Endothelial cell of umbilical vein (primary cell): ENCODE data around the gene TBX1. TPM values are rescaled to one million over a fixed set of nuclear protein-coding genes. Genes with fewer than 3 reads are reported as not detected.

Experiments used
- BruUV-seq: library from RNA; stranded (reverse); fragments of 400-500 nt; replicated peaks from 2 replicates; lab custom pipeline; 2021; lab: Mats Ljungman, UMichigan
- CTCF ChIA-PET: fragments of 300-600, 350-600 bp; sonication (Branson Sonifier 250); formaldehyde crosslinking; loops from one replicate; lab custom pipeline; 2021; ENCODE audit warnings: antibody characterized with exemption, inconsistent platforms; lab: Charles Lee
- POLR2A ChIA-PET: fragments of 300-600, 350-600 bp; sonication (Branson Sonifier 250); formaldehyde crosslinking; loops from one replicate; lab custom pipeline; 2021; ENCODE audit warnings: antibody characterized with exemption, inconsistent platforms; lab: Charles Lee
- DNase-seq: peaks from one replicate; pipeline ENCODE4 v3.0.0-alpha.2; 2011; ENCODE audit warnings: low read depth, low spot score
- FAIRE-seq: peaks from 2 replicates; lab custom pipeline; 2011; peaks lifted over from hg19 to GRCh38; lab: Jason Lieb, UNC
- H2AFZ ChIP-seq: 2 replicates; pipeline ENCODE4 v1.6.0; 2012; ENCODE audit warnings: low read depth, low read length, control low read depth, inconsistent platforms
- H3K27ac ChIP-seq: 2 replicates; pipeline ENCODE4 v1.5.1; 2011; ENCODE audit warnings: low read depth, mild to moderate bottlenecking, control low read depth, low read length, moderate library complexity; ENCODE audit not compliant: insufficient read depth
- H3K27me3 ChIP-seq, 2 experiments: 2 replicates each; pipeline versions ENCODE4 v1.6.0 to v1.6.1; 2011; ENCODE audit warnings: low read length in 2 of 2, mixed read lengths in 1 of 2; ENCODE audit not compliant: control insufficient read depth in 2 of 2, insufficient read depth in 2 of 2
- H3K36me3 ChIP-seq, 2 experiments: 2 replicates in 1 of 2; 3 replicates in 1 of 2; pipeline ENCODE4 v1.5.1; 2011; ENCODE audit warnings: low read length in 2 of 2, mild to moderate bottlenecking in 1 of 2, moderate library complexity in 1 of 2; ENCODE audit not compliant: control insufficient read depth in 2 of 2, insufficient read depth in 2 of 2; ENCODE audit errors: extremely low read depth in 1 of 2
- H3K4me1 ChIP-seq: 3 replicates; pipeline ENCODE4 v1.5.1; 2011; ENCODE audit warnings: mild to moderate bottlenecking, low read length; ENCODE audit not compliant: control insufficient read depth, insufficient read depth; ENCODE audit errors: extremely low read depth
- H3K4me2 ChIP-seq: 2 replicates; pipeline ENCODE4 v1.6.1; 2011; ENCODE audit warnings: low read length, control low read depth, mixed read lengths; ENCODE audit not compliant: insufficient read depth
- H3K4me3 ChIP-seq, 3 experiments: fragments of 200-600 bp in 1 of 3; sonication (generic), shearing (Covaris generic) in 1 of 3; replicated peaks in 1 of 3; 2 replicates each; pipeline ENCODE4 v1.5.1; 2011 to 2016; ENCODE audit warnings: control low read depth in 3 of 3, low read length in 3 of 3, mild to moderate bottlenecking in 2 of 3, inconsistent platforms in 1 of 3, low read depth in 1 of 3, moderate library complexity in 1 of 3; ENCODE audit not compliant: insufficient read depth in 1 of 3
- H3K79me2 ChIP-seq: 2 replicates; pipeline ENCODE4 v1.6.0; 2012; ENCODE audit warnings: low read length, inconsistent platforms; ENCODE audit not compliant: control insufficient read depth, insufficient read depth
- H3K9ac ChIP-seq: replicated peaks from 2 replicates; pipeline ENCODE3; 2011; ENCODE audit warnings: low read length, control low read depth; ENCODE audit not compliant: insufficient read depth; ENCODE audit errors: extremely low read depth
- H3K9me1 ChIP-seq: replicated peaks from 3 replicates; pipeline ENCODE4 v1.6.0; 2011; ENCODE audit warnings: mild to moderate bottlenecking, low read length; ENCODE audit not compliant: control insufficient read depth, insufficient read depth; ENCODE audit errors: extremely low read depth
- H3K9me3 ChIP-seq: replicated peaks from 2 replicates; pipeline ENCODE4 v1.5.1; 2012; ENCODE audit warnings: low read length, inconsistent platforms; ENCODE audit not compliant: control insufficient read depth, insufficient read depth
- H4K20me1 ChIP-seq: replicated peaks from 2 replicates; pipeline ENCODE3; 2011; ENCODE audit warnings: mild to moderate bottlenecking, low read length; ENCODE audit not compliant: control insufficient read depth, insufficient read depth; ENCODE audit errors: extremely low read depth
- CTCF ChIP-seq, 2 donors: IDR thresholded peaks; 1 replicate in 1 of 2; 2 replicates in 1 of 2; pipeline ENCODE4 v1.5.1; 2011; ENCODE audit warnings: low read length in 2 of 2, mild to moderate bottlenecking in 2 of 2, moderate library complexity in 2 of 2, control low read depth in 1 of 2, inconsistent platforms in 1 of 2, low read depth in 1 of 2; ENCODE audit not compliant: insufficient read depth in 1 of 2; ENCODE audit errors: extremely low read depth in 1 of 2
- EZH2 ChIP-seq: IDR thresholded peaks from 2 replicates; pipeline ENCODE4 v1.6.1; 2012; ENCODE audit warnings: borderline replicate concordance, low read depth, mild to moderate bottlenecking, moderate library complexity, low read length, inconsistent platforms; ENCODE audit not compliant: severe bottlenecking
- FOS ChIP-seq: IDR thresholded peaks from 2 replicates; pipeline ENCODE4 v1.6.1; 2011; ENCODE audit warnings: mild to moderate bottlenecking, low read length, moderate library complexity, borderline replicate concordance; ENCODE audit not compliant: insufficient read depth
- GATA2 ChIP-seq: IDR thresholded peaks from 2 replicates; pipeline ENCODE4 v1.7.0; 2011; ENCODE audit warnings: low read depth, mild to moderate bottlenecking, moderate library complexity, mixed read lengths, low read length; ENCODE audit not compliant: insufficient read length, insufficient read depth
- JUN ChIP-seq: IDR thresholded peaks from 2 replicates; pipeline ENCODE4 v1.6.1; 2011; ENCODE audit warnings: borderline replicate concordance, low read depth; ENCODE audit not compliant: insufficient read length, insufficient read depth
- MAX ChIP-seq: IDR thresholded peaks from 2 replicates; pipeline ENCODE4 v1.6.1; 2011; ENCODE audit not compliant: insufficient read depth, insufficient read length
- MYC ChIP-seq: IDR thresholded peaks from one replicate; pipeline ENCODE4 v1.6.1; 2011; ENCODE audit warnings: mild to moderate bottlenecking, low read depth, low read length
- POLR2A ChIP-seq: IDR thresholded peaks from 2 replicates; pipeline ENCODE4 v1.6.1; 2012; ENCODE audit warnings: low read depth, mild to moderate bottlenecking, control low read depth, low read length
- POLR2AphosphoS5 ChIP-seq: IDR thresholded peaks from 2 replicates; pipeline ENCODE4 v1.6.1; 2012; ENCODE audit warnings: low read depth, mild to moderate bottlenecking, control low read depth, low read length, moderate library complexity; ENCODE audit not compliant: insufficient read depth
- dilution Hi-C: fragments of 300-500 bp; cut with MboI; formaldehyde crosslinking; loops from one replicate; pipeline ENCODE4 v1.15.0; 2019; ENCODE audit warnings: low sequenced_read_pairs; ENCODE audit not compliant: extremely low pct_ligation_motif_present
- intact Hi-C: fragments of 100-400 bp; cut with micrococcal nuclease; formaldehyde crosslinking; loops from one replicate; pipeline ENCODE4 v1.10.0; 2022
- polyA plus RNA-seq, 4 experiments: library from polyadenylated mRNA; depleted of rRNA in 3 of 4; stranded (reverse) in 3 of 4; unstranded in 1 of 4; fragments of >200 nt; gene quantifications; 2 replicates each; pipeline versions ENCODE4 v1.2.1 to v1.2.3, GENCODE V29; 2011 to 2012; ENCODE audit warnings: missing spikeins in 1 of 4
- total RNA-seq: library from RNA; stranded (reverse); gene quantifications from 2 replicates; pipeline ENCODE4 v1.2.3, GENCODE V29; 2021

The TBX1 gene
- total and polyA plus RNA-seq, 2 donors (not counting 3 experiments of a cell fraction or from before 2014, with no cell fraction given), result 11.0 to 30.2 TPM

- Histone ChIP-seq H3K79me2 (no peaks in the 10 kb centered on the region), H3K27me3 (peaks cover 0 to 2% of the 10 kb centered on the region in 2 experiments), H3K27ac (no peak overlapping the region), H3K4me3 (no peak overlapping the region), H3K9me1 (no peaks in the 10 kb centered on the region), H2AFZ (no peak overlapping the region), H3K4me1 (peaks cover 3% of the 10 kb centered on the region), H3K9me3 (no peaks in the 10 kb centered on the region), H4K20me1 (no peaks in the 10 kb centered on the region), H3K36me3 (no peaks in the 10 kb centered on the region), H3K9ac (no peak overlapping the region), H3K4me2 (no peak overlapping the region)
- POLR2A ChIA-PET, result no interaction called here
- intact Hi-C loops (no loop called here), dilution Hi-C loops (no loop called here)
- no peak for DNase-seq
- no peak for FAIRE-seq
- BruUV-seq, result no TSS peak
- TF ChIP-seq MYC (no peak), GATA2 (no peak), EZH2 (no peak), JUN (no peak), CTCF (IDR thresholded peaks at IDR 0.05; ENCODE audit: extremely low read depth in 1 of 2, insufficient read depth in 1 of 2, low read depth in 1 of 2, low read length in 2 of 2) (no peak), POLR2A (no peak), POLR2AphosphoS5 (no peak), MAX (no peak), FOS (no peak)
- CTCF ChIA-PET, result interaction anchor here (5.5 kb wide), 1 partner anchor 184 kb away, joined by 372 read pairs; no protein-coding TSS in a partner anchor
Measured at GRCh38 chr22:19728271-19728670, 32.3 kb upstream of the TBX1 start.
